PFSK-1 (cell line): ENCODE data around the gene CXCL9.

ENCODE experiments used
- POLR2AphosphoS5 ChIP-seq: IDR thresholded peaks from 2 replicates; pipeline ENCODE4 v1.6.1; 2012; ENCODE audit warnings: low read depth, mild to moderate bottlenecking, control low read depth, low read length, moderate library complexity
- REST ChIP-seq, 2 experiments: IDR thresholded peaks; 2 replicates each; pipeline versions ENCODE4 v1.6.1 to v1.8.0; 2011 to 2012; ENCODE audit warnings: low read depth in 2 of 2, low read length in 2 of 2, control low read depth in 1 of 2, inconsistent platforms in 1 of 2, mild to moderate bottlenecking in 1 of 2, moderate library complexity in 1 of 2; ENCODE audit not compliant: insufficient read depth in 1 of 2

- TF ChIP-seq REST (IDR thresholded peaks at IDR 0.05; ENCODE audit: insufficient read depth in 1 of 2, low read depth in 2 of 2, low read length in 2 of 2) (no peak), POLR2AphosphoS5 (no peak)
Observed at GRCh38 chr4:76012388-76012801, 5.1 kb upstream of the CXCL9 start.
